Right kidney (tissue), 1 donor: ENCODE data around the gene CH25H.

Experiments used
- DNase-seq: peaks from one replicate; pipeline ENCODE4 v3.0.0-alpha.2; 2016

Gene CH25H

DNA sequence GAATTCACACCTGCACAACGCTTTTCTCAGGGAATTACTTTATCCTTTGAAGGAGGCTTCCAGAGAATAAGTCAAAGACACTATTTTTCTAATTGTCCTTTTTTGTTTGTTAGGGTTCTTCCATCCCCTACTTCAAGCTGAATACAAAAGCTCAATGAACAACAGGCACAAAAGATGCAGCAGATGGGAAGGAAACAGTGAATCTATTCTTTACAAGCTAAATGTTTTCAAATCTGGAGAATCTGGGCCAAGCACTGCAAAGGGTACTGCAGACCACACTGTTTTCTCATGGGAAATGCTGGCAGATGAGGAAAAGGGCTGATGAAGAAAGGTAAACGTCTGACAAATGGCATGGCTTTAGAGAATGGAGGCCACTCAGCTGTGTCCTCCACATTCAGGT, 25.9 kb upstream of the CH25H start:
- DNase-seq: no peak

DNA sequence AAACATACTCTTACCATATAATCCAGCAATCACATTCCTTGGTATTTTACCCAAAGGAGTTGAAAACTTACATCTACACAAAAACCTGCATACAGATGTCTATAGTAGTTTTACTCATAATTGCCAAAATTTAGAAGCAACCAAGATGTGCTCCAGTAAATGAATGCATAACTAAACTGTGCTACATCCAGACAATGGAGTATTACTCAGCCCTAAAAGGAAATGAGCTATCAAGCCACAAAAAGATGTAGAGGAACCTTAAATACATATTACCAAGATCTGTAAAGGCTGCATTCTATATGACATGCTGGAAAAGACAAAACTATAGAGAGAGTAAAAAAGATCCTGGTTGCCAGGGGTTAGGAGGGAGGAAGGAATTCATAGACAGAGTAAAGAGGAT, 21.8 kb upstream of the CH25H start:
- DNase-seq: no peak

DNA sequence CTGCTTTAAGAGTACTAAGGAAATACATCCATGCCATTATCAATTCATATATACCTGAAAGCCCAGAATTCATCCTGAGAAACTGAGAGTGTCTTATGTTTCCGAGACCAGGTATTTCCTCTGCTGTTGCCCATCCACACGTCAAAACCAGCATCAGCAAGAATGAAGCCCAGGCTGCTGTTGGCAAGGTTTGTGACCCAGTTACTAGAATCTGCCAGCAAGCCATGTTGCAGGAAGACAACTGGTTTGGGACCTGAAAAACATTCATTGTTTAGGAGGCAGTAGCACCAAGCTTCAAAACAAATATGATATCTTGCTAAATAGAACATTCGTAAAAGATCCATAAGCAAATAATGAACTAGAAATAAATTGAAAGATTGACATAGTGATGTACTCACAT, 21.0 kb upstream of the CH25H start:
- DNase-seq: no peak

DNA sequence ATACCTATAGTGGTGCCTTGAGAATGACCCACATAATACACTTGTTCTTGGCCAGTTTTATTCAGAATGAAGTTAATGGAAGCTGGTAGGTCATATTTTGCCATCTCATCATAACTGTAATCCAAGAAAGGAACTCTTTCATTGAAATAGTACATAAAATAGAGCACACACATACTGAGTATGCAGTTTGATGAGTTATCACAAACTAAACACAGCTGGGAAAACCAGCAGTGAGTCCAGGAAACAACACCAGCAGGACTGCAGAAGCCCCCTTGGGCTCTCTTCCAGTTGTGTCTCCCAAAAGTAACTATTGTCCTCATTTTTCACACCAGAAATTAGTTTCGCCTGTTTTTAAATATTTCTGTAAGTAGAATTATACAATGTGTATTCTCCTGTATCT, 19.8 kb upstream of the CH25H start:
- no peak for DNase-seq

DNA sequence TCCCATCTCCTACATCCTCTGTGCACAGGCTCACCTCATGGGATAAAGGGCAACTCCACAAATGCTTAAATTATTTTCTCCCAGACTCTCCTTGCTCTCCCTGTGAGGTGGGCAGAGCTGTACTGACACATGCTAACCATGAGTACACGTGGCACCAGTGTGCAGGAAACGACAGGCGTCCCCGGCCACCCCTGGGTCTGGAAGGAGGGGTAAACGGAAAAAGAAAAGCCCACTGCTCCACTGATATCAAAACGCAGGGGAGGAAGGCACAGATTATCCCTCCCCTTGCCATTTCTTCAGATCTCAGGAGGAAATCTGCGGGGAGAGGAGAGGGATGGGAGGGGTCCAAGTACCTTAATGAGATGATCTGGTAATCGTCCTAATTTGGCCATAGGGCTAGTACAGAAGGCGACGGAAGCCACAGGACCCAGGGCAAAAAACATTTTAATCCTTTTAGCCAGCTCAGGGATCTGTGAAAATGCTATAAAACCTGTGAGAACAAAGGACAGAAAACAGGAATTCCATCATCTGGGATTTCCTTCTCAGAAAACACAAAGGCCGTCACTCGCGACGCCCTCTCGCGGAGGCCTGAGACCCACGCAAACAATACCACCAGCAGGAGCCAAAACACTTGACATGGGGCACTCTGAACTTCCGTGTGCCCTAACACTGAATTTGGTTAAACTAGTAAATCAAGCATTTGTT, 17.8 kb upstream of the CH25H start:
- DNase-seq: no peak

DNA sequence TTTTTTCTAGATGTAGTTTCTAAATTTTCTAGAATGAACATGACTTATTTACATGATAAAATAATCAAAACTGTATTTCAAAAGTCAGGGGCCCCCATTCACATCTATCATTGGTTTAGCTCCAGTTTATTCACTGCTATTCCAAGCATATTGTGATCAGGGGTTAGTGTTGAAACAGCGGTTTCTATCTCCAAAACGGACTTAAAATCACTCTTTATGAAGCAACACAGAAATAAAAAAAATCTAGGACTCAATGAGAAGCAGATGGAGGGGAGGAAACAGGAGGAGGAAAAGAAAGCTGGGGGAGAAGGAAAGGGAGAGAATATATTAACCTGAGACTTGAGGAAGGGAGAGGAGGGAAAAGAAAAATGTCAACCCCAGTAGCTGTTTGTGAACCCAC, 14.8 kb upstream of the CH25H start:
- no peak for DNase-seq

DNA sequence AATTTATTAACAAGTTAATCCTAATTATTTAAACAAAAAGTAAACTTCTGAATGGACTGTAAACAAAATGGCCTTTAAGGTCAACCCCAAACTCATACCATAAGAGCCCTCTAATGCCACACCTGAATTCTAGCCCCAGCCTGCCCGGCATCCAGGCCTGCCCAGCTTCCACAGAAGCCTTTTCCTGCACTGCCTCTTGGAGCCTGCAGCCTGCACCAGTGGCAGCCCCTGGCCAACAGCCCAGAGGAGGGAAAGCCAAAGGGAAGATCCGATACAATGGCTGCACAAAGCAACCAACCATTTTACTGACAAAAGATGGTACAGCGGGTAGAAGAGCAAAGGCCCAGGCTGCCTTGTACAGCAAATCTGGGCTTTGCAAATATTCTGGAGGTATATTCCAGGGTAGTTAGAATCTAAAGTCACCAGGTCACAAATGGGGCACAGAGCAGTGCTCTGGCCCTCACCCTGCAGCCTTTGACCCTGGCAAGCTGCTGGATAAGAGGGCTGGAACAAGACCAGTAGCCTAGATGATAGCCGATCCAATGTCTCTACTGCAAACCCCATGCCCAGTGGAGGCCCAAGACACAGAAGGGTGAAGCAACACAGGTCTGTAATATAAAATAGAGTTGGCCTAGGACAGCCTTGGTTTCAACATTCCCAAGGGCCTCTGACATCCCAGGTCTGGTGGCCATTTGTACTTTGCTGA, 12.5 kb upstream of the CH25H start:
- DNase-seq: no peak

DNA sequence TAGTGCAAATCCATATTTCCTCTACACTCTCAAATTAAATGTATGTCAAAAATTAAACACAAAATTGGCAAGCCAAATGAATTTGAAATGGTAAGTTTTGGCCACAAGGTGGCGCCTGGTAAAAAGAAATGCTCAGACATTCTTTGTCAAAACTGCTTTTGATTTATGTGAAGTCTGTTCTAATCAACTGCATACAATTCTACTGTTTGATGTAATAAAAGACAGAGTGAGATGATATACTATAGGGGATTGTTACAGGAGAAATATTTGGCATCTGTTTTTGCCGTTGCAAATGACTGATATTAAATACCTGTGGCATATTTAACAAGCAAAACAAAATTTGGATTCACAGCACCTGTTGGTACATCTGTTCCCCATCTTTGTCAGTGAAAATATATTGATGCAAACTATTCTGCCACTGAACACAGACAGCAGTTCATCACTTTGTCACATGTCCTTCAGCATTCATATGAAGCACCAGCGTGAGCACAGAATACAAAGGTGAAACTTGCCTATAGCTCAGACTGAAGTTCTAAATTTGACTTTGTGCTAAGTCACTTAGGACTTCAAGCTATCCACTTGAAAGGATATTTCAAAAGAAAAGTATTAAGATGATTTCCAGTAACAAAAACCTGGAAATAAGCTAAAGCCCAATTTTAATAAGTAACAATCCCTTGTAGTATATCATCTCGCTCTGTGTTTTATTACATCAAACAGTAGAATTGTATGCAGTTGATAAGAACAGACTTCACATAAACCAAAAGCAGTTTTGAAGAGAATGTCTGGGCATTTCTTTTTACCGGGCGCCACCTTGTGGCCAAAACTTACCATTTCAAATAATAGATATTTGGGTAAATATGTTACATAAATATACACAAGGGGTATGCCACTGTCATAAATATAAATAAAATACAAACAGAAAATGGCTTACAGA, 10.2 kb upstream of the CH25H start:
- peak; percentile 31 for DNase-seq

DNA sequence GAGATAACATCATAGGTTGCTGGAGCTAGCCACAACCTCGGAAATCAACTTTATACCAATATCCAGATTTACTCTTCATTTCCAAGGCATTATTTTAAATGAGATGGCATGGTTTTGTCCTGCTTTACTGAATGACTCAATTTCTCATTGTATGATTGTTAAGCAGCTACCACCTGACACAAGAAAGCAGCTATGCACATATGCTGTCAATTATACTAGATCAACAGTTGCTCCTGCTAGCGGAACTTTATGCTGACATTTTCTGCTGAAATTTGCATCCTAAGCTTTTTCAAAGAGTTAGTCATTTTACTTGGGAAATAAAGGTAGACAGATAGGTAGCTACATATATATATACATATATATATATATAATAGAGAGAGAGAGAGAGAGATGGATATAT, 8.9 kb upstream of the CH25H start:
- no peak for DNase-seq

DNA sequence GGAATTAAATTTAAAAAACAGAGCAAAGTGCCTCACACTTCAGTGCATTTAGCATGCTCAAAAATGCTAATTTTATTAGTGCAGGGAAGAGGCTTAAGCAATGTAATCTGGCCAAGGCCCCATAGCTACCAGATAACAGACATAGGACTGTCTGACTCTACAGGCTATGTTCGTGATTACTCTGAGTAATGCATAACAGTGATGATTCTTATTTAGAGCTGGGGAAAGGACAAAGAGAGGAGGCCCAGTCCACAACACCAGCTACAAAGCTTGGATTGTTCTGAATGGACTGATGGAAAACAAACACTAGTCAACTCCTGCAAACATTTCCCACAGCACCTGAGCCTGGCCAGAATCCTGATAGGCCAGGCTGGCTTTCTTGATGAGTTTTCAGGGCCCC, 8.4 kb upstream of the CH25H start:
- no peak for DNase-seq

DNA sequence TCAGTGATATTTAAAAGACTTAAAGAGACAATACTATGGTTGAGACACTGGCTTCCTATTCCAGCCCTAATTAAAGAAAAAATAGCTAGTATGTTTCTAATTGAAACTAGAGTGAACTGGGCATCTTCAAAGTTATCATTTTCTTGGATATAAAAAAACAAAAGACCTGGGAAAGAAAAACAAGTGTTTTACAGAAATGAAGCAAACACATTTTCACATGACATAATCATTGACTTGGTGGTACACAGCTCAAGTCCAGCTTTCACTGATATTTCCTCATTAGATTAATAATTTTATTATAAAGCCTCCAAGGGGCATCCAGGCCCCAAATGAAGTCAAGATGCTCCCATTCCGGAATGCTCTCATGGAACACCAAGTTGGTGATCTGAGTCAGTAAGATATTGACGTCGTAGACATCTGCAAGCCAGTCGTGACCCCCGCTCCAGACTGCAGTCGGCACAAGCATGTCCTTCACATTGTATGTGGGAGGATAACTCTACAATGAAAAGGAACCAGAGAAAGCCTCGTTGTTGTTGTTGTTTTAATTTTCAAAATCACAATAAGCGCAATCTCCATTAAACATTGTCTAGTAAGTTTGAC, 7.5 kb upstream of the CH25H start:
- no peak for DNase-seq

DNA sequence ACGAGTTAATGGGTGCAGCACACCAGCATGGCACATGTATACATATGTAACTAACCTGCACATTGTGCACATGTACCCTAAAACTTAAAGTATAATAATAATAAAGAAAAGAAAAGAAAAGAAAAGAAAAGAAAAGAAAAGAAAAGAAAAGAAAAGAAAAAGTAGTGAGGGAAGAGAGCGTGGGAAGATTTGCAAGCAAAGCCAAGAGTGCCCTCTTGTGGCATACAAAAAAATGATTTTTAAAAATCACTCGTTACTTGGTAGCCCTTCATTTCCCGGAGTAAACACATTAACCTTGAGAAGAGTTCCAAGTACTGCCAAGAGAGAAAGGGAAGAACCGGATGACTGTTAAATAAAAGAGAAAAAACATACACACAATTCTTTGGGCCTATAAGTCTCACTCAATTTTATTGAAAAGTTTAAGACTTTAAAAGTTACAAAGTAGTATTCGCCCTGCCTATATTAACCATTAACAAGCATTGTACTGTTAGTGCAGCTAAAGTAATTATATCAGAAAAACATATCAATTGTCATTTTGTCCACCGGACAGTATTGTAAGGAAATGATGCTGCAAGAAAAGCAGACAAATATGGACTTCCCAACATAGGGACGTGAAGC, 6.2 kb upstream of the CH25H start:
- peak; percentile 32 for DNase-seq

DNA sequence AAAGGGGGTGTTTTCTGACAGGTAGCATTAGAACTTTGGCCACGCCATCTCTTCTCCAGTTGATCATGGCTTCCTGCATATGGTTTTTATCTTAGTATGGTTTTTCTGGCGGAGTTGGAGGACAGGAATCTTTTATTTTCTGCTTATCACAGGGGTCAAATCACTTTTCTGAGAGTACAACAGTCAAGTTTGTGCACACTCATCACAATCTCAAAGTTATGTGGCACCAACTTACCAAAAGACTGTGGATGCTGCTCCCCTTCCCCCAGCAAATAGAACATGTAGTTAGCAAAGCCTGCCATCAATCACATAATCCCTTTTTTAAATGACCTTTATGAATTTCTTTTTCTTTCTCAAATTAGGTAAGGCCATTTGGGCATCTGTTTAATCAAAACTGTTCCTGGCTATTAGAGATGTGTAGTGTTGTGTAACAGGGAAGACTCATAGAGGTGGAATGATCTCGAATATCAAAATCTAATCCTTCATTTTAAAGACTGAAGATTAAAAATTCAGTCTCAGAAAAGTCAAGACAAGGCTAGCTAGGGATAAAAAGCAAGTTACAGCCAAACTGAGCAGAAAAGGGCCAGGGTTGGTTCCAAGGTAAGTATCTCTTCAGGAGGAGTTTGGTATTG, 3.8 kb upstream of the CH25H start:
- DNase-seq: no peak

DNA sequence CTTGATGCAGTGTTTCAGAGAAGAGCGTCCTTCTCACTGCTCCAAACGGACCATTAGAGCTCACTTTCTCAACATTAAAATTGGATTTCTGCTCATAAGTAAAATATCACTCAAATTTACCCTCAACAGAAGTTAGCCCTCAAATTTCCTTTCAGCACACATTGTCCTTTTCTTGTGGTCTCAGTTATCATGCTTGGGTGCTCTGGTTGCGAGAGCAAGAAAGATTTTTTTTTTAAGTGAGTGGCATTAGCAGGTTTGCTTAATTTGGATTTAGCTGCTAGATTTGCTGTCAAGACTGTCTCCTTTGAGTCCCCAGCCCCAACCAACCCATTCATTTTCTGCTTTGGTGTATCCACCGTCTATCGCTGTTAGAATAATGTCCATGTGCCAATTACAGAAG, 2.6 kb upstream of the CH25H start:
- DNase-seq: no peak

DNA sequence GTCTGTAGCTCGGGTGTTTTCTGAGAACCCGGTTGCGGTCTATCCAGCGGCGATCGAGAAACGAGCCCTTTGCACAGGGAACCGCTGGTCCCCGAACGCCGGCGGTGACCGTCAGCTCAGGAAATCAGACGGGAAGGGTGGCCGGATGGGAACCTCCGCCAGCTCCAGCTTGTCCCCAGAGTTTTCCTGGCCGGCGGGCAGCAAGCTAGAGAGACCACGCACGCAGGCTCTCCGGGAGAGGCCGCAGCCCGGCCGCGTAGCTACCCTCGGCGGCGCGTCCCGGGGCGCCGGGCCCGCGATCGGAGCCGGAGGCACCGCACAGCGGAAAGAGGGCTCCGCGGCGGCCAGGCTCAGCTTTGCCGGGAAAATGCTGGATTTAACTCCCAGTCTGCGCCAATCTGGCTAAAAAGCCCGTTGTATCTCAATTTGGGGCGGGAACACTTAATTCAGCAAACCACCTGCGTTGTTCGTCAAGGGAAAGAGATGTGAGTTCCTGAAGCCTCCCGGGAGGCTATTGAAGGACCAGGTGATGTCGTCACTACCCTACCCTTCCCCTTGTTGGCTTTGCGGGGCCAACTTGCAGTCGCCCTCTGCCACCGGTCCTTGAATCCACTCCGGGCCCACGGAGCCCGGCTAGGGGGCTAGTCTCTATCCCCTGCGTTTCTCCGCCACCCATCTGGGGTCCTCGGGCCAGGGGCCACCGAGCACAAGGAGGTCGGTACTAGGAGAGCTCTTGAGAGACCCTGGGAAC, 859 bp upstream of the CH25H start:
- peak; percentile 82 for DNase-seq

DNA sequence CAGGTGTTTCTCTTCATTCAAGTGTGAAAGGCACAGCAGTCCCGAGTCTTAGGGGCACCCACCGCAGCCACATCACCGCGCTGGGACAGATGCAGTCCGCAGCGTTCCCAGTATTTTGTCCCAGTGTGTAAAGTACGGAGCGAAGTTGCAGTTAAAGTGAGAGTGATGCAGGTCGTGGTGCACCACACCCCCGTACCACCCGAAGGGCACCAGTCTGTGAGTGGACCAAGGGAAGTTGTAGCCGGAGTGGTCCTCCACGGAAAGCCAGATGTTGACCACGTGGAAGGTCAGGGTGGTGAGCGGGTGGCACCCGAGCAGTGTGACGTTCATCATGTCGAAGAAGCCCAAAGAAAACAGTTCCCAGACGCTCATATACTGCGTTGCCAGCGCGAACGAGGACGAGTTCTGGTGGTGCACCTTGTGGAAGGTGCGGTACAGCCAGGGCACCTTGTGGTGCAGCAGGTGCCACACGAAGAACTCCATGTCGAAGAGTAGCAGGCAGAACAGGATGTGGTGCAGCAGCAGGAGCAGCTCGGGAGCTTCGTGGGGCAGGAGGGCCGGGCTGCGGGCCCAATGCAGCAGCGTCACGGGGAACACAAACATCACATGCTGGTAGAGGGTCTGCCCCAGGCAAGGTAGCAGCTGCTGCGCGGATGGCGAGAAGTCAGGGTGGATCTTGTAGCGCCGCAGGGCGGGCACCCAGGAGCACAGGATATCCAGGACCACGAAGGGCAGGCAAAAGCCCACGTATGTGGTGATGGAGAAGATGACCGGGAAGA, 526 bp downstream of the CH25H start:
- DNase-seq: no peak

DNA sequence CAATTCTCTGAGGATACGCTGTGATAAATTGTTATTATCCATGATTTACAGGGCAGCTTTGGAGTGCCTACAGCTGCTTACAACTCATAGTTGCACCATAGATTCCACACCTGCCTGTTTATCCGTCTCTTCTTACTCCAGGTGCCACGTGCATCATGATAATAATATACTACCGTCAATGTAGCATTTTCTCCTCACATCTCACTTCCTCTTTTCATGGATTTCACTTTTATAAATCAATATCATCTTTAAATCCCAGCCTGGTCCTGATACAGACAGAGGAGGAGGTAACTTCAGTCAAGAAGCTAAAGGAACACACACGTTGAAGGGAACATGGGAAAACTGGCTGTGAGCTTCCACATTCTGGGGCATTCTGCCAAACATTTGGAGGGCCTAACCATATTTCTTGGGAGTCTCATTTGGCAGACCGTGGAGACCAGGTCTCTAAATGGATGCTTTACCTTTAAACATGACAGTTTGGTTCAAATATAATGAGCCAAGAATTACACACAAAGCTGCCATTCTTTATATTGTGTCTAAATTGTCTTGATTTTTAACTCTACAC, 2.4 kb downstream of the CH25H start:
- DNase-seq: no peak

DNA sequence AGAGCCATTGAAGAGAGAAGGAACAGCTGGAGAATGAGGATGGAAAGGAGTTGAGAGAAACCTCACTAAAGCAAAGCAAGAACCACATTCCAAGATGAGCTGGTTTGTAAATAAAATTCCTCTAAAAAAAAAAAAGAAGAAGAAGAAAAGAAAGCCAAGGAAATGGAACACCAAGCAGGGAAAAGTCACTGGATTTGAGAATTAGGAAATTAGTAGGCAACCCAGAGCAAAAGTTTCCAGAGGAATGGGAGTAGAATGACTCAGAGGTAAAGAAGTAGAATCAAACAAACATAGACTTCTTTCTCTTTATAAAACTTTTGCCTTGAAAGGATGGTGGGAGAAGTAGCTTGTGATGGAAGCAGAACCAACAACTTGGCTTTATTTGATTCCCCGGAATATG, 3.9 kb downstream of the CH25H start:
- no peak for DNase-seq

DNA sequence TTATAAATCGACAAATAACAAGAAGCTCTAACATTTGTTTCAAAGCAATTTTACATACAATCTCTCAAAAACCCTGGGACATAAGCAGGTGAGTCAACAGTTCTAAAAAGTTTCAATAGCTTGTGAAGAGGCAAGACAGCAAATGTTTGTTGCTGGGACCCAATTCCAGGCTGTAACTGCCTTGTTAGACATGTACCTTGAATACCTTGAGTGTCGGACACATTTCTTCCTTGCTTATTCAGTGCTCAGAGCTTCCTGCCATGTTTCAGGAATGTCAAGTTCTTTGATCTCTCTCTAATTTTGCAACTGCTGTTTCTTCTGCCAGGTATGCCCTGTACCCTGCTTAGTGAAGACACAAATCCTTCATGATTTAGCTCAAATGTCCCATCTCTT, 5.1 kb downstream of the CH25H start:
- DNase-seq: no peak
